OCI-LY3 (cell line): ENCODE data around the gene GEMIN5.

Experiments
- CTCF ChIP-seq: fragments of 200-600, 300-600 bp; sonication (generic); IDR thresholded peaks from 2 replicates; pipeline ENCODE4 v1.5.1; 2014; ENCODE audit warnings: antibody characterized with exemption, low read length, low read depth
- EZH2phosphoT487 ChIP-seq: fragments of 200-600 bp; shearing (Covaris generic); IDR thresholded peaks from 2 replicates; pipeline ENCODE4 v1.6.1; 2018; ENCODE audit warnings: antibody characterized with exemption, mixed run types, low read depth

GRCh38 chr5:154878642-154879335 lies 59.2 kb downstream of the GEMIN5 start:
- no peak for TF ChIP-seq CTCF
- TF ChIP-seq EZH2phosphoT487 = no peak
